ENCODE results near the gene ASRGL1.

The ASRGL1 gene

GRCh38 chr11:62394825-62395538, 57.7 kb downstream of the ASRGL1 start:
- peak; percentile 87 for DNase-seq

- no peak for DNase-seq
Measured at GRCh38 chr11:62395885-62396551, 58.8 kb downstream of the ASRGL1 start.

- DNase-seq = peak; percentile 67
Measured at GRCh38 chr11:62398011-62398994, 61.1 kb downstream of the ASRGL1 start.

- DNase-seq = no peak
Measured at GRCh38 chr11:62399172-62399877, 62.1 kb downstream of the ASRGL1 start.

GRCh38 chr11:62399878-62400266, 62.6 kb downstream of the ASRGL1 start:
- DNase-seq = no peak

- DNase-seq = no peak
Measured at GRCh38 chr11:62400281-62400680, 63.0 kb downstream of the ASRGL1 start.

- peak; percentile 69 for DNase-seq
Measured at GRCh38 chr11:62400760-62401159, 63.5 kb downstream of the ASRGL1 start.

GRCh38 chr11:62401356-62401755, 64.1 kb downstream of the ASRGL1 start:
- DNase-seq = no peak

GRCh38 chr11:62401811-62402210, 64.6 kb downstream of the ASRGL1 start:
- DNase-seq = no peak

- peak; percentile 69 for DNase-seq
Measured at GRCh38 chr11:62402226-62402959, 65.1 kb downstream of the ASRGL1 start.

GRCh38 chr11:62402960-62403730, 65.9 kb downstream of the ASRGL1 start:
- no peak for DNase-seq

GRCh38 chr11:62404435-62404834, 67.2 kb downstream of the ASRGL1 start:
- DNase-seq = no peak

GRCh38 chr11:62404901-62405300, 67.7 kb downstream of the ASRGL1 start:
- no peak for DNase-seq

- DNase-seq = no peak
Measured at GRCh38 chr11:62406034-62406433, 68.8 kb downstream of the ASRGL1 start.

GRCh38 chr11:62409831-62410230, 72.6 kb downstream of the ASRGL1 start:
- DNase-seq = no peak

- DNase-seq = no peak
Measured at GRCh38 chr11:62410972-62411371, 73.7 kb downstream of the ASRGL1 start.

- DNase-seq = no peak
Measured at GRCh38 chr11:62411524-62411923, 74.3 kb downstream of the ASRGL1 start.

GRCh38 chr11:62413060-62413696, 75.9 kb downstream of the ASRGL1 start:
- no peak for DNase-seq

GRCh38 chr11:62416596-62416995, 79.3 kb downstream of the ASRGL1 start:
- no peak for DNase-seq

GRCh38 chr11:62418136-62418535, 80.9 kb downstream of the ASRGL1 start:
- DNase-seq = no peak

GRCh38 chr11:62418733-62419132, 81.5 kb downstream of the ASRGL1 start, which contains the start of gene SCGB1A1:
SCGB1A1 (plus strand) TSS chr11:62419033; CDS start chr11:62419096, 63 bp downstream.
- no peak for DNase-seq
